Kidney capillary endothelial cell (primary cell): ENCODE data around the gene FBLIM1.

Experiments
- DNase-seq: peaks from one replicate; pipeline ENCODE4 v3.0.0-alpha.2; 2018; ENCODE audit warnings: low spot score

The FBLIM1 gene

GRCh38 chr1:15730936-15731335 is 27.7 kb upstream of the FBLIM1 start:
- DNase-seq: no peak

- DNase-seq: no peak
Measured at GRCh38 chr1:15731735-15732685, 26.6 kb upstream of the FBLIM1 start.

- DNase-seq: no peak
Measured at GRCh38 chr1:15732686-15733081, 25.9 kb upstream of the FBLIM1 start.

GRCh38 chr1:15733218-15733725 is 25.3 kb upstream of the FBLIM1 start:
- no peak for DNase-seq

- DNase-seq: no peak
Measured at GRCh38 chr1:15733726-15734226, 24.8 kb upstream of the FBLIM1 start.

- no peak for DNase-seq
Measured at GRCh38 chr1:15734296-15734695, 24.3 kb upstream of the FBLIM1 start.

- DNase-seq: no peak
Measured at GRCh38 chr1:15734901-15735300, 23.7 kb upstream of the FBLIM1 start.

GRCh38 chr1:15735304-15736037 is 23.1 kb upstream of the FBLIM1 start:
- no peak for DNase-seq

GRCh38 chr1:15736038-15736891 is 22.3 kb upstream of the FBLIM1 start, which contains the start of gene SLC25A34:
SLC25A34 (plus strand) TSS chr1:15736258; CDS start chr1:15736486, 228 bp downstream.
- no peak for DNase-seq

- DNase-seq: no peak
Measured at GRCh38 chr1:15736892-15737261, 21.7 kb upstream of the FBLIM1 start.

GRCh38 chr1:15737324-15738319 is 21.0 kb upstream of the FBLIM1 start:
- no peak for DNase-seq

- no peak for DNase-seq
Measured at GRCh38 chr1:15738416-15739113, 20.0 kb upstream of the FBLIM1 start.

- DNase-seq: no peak
Measured at GRCh38 chr1:15739259-15739658, 19.3 kb upstream of the FBLIM1 start.

- no peak for DNase-seq
Measured at GRCh38 chr1:15739745-15740144, 18.9 kb upstream of the FBLIM1 start.

GRCh38 chr1:15740924-15741850 is 17.4 kb upstream of the FBLIM1 start:
- peak; percentile 50 for DNase-seq

GRCh38 chr1:15742339-15742801 is 16.2 kb upstream of the FBLIM1 start, which contains the start of gene TMEM82:
TMEM82 (plus strand) TSS chr1:15742499; CDS start chr1:15742560, 61 bp downstream.
- no peak for DNase-seq

- DNase-seq: no peak
Measured at GRCh38 chr1:15744122-15744679, 14.4 kb upstream of the FBLIM1 start.

- no peak for DNase-seq
Measured at GRCh38 chr1:15747378-15747777, 11.2 kb upstream of the FBLIM1 start.
